Fibroblast of lung (primary cell): Measurements from ENCODE around the gene GPR82.

Experiments used
- CTCF ChIP-seq, 2 donors: IDR thresholded peaks in 1 of 2; conservative IDR thresholded peaks in 1 of 2; 1 replicate in 1 of 2; 2 replicates in 1 of 2; pipeline ENCODE4 v1.5.1; 2011 to 2012; ENCODE audit warnings: low read length in 2 of 2, control low read depth in 1 of 2, inconsistent platforms in 1 of 2, low read depth in 1 of 2, mild to moderate bottlenecking in 1 of 2
- EZH2 ChIP-seq: IDR thresholded peaks from 2 replicates; pipeline ENCODE4 v1.5.1; 2012; ENCODE audit warnings: low read length, control low read depth, mild to moderate bottlenecking; ENCODE audit errors: missing control alignments

DNA sequence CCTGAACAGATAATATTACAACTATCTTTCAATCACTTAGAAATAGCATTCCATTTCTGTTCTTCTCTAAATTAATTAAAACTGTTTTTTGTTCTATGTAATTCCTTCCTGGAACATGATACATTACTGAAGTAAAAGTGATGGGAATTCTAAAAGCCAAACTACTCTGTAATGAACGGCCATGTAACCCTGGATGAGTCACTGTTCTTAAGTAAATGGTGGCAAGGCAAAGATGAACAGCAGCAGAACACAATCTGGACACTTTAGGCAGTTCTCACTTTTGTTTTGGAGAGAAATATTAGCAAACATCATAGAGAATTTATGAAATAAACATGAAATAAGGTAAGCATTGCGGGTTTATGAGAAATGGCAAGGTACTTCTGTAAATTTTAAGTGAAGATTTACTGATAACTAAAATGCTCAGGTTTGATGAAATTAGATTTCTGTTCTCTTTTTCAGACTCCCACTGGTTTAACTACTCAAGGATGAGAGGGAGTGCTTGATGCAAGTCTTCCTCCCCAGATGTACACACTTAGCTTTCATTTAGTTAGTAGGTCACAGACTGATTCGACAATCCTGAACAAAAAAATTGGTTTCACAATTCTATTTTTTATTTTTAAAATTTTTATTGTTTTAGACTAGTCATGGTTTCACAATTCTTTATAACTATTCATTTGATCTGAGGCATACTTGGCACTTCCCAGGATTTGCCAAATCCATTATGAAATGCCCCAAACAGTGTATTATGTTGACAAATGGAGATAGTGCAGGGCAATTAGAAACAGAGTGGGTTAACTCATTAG lies 964 bp upstream of the GPR82 start:
- TF ChIP-seq EZH2 (no peak), CTCF (conservative IDR thresholded peaks at IDR 0.05 in 1 of 2, IDR thresholded peaks at IDR 0.05 in 1 of 2; ENCODE audit: low read depth in 1 of 2, low read length in 2 of 2) (no peak)
